Pancreas (tissue), 10 donors: ENCODE results near the gene SLC18A3. TPM values are rescaled to one million over a fixed set of nuclear protein-coding genes. Genes with fewer than 3 reads are reported as not detected.

Experiments
- ATAC-seq, 4 donors: fragments of 200-7000 bp; cut with Tn5 transposase; one replicate each; pipeline versions ENCODE4 v1.8.0 to v1.9.1; 2020; ENCODE audit warnings: mild to moderate bottlenecking in 4 of 4, moderate library complexity in 4 of 4
- DNase-seq, 6 donors: peaks; one replicate each; pipeline ENCODE4 v3.0.0-alpha.2; 2020
- FAIRE-seq: peaks from 2 replicates; lab custom pipeline; 2012; peaks lifted over from hg19 to GRCh38; lab: Jason Lieb, UNC
- H3K27ac ChIP-seq, 4 donors: fragments of 200-600 bp; sonication (generic); 1 replicate in 3 of 4; 2 replicates in 1 of 4; pipeline versions ENCODE4 v1.5.0 to v1.8.0; 2020
- H3K27me3 ChIP-seq, 4 donors: fragments of 200-600 bp; one replicate each; pipeline ENCODE4 v1.8.0; 2021
- H3K36me3 ChIP-seq, 3 donors: fragments of 200-600 bp; sonication (generic) in 1 of 3; one replicate each; pipeline versions ENCODE4 v1.5.0 to v1.8.0; 2020 to 2021
- H3K4me1 ChIP-seq, 3 donors: fragments of 200-600 bp; one replicate each; pipeline ENCODE4 v1.8.0; 2021
- H3K4me3 ChIP-seq, 4 donors: fragments of 200-600 bp; sonication (generic) in 2 of 4; one replicate each; pipeline versions ENCODE4 v1.5.0 to v1.8.0; 2020 to 2021
- H3K9me3 ChIP-seq, 4 donors: fragments of 200-600 bp; one replicate each; pipeline ENCODE4 v1.8.0; 2021
- WGBS, 2 donors: extraction: QIAGEN DNeasy Blood & Tissue Kit; methylation state at CpG; one replicate each; pipeline ENCODE4 v1.1.7; 2013; 5-methylcytosine and 5-hydroxymethylcytosine counted together
- intact Hi-C, 3 donors: fragments of 100-400 bp; cut with DNase I; formaldehyde crosslinking; loops; one replicate each; pipeline versions ENCODE4 v1.11.1 to v1.14.2; 2022
- polyA plus RNA-seq, 2 donors: library from polyadenylated mRNA; stranded (reverse); fragments of 200-250 nt; gene quantifications; one replicate each; pipeline ENCODE4 v1.2.3, GENCODE V29; 2013
- total RNA-seq, 6 donors: library from RNA; stranded (reverse); fragmentation: NEBNext Ultra II Directional in 4 of 6; extraction: Animal tissue kit (Norgen Biotek cat#: 25700) in 4 of 6; gene quantifications; one replicate each; pipeline versions ENCODE4 v1.2.1 to v1.2.4, GENCODE V29; 2021 to 2023
- TF ChIP-seq, protein P1 (sequence below), 4 donors: fragments of 200-600 bp; sonication (generic) in 3 of 4; IDR thresholded peaks; one replicate each; pipeline versions ENCODE4 v1.5.0 to v1.8.0; 2021; ENCODE audit warnings: antibody characterized with exemption in 4 of 4
- donor health status: healthy with polysubstance abuse.
- donor health status: DM: no; HTN: no; CAD: no; lungs with moderate emphysema.
- donor health status: DM: no; HTN: no; CAD: no.
- donor health status: control.
- donor health status: control.
- donor health status: Bipolar disorder and iron deficiency.
- donor health status: DM: yes; HTN: yes; CAD: no.
- donor health status: DM: no; HTN: no; CAD: no.
- donor health status: DM: no; HTN: no; CAD: no.
- donor health status: DM: yes; HTN: yes; CAD: no.

SLC18A3 gene
- total and polyA plus RNA-seq, 8 donors, result 0.09 to 0.47 TPM; not detected in 6

DNA sequence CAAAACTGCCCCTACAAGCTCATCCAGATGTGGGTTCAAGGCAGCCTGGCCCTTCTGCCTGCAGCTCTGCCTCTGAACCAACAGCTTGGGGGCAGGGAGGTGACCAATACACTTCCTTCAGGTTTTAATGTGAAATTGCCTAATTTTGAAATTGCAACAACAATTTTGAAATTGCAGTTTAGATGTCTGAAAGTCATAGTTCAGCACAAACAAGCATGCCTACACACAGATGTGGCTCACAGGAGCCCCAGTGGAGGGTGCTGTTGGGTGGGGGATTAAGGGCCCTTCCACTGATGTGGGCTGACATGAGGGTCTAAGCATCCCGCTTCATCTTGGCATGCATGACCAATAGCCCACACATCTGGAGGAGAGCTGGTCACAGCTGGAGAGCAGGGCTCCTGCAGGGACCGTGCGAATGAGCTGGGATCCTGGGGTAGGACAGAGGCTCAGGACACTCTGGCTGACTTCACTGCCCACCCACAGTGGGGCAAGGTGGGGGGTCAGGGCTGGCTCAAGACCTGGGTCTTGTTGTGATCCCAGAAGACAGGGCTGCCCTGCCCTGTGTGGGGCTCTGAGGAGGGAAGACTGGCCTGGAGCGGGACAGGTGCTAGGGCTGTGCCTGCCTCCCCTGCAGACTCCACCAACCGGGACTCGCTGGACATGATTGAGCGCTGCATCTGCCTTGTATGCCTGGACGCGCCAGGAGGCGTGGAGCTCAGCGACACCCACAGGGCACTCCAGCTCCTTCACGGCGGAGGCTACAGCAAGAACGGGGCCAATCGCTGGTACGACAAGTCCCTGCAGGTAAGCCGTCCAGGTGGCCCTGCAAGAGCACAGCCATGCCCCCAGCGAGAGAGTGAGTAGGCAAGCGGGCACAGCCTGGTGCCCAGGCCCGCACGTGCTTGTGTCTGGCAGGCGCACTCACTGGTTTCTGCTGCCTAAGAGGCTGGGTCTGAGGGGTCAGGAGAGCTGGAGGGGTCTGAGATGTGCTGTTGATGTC is 36.1 kb downstream of the SLC18A3 start:
- Histone ChIP-seq H3K27me3 (no peaks in the 10 kb centered on the region), H3K36me3 (no peaks in the 10 kb centered on the region), H3K27ac (no peak overlapping the region), H3K4me1 (no peaks in the 10 kb centered on the region), H3K9me3 (no peaks in the 10 kb centered on the region), H3K4me3 (no peak overlapping the region)
- whole genome bisulfite sequencing, 2 donors, result 73 to 87% methylated on average over 20 to 22 of the region's 22 CpGs
- intact Hi-C loops, result no loop called here
- DNase-seq, result peak in 1 of 6 donors; percentile 8
- TF ChIP-seq, protein P1, sequence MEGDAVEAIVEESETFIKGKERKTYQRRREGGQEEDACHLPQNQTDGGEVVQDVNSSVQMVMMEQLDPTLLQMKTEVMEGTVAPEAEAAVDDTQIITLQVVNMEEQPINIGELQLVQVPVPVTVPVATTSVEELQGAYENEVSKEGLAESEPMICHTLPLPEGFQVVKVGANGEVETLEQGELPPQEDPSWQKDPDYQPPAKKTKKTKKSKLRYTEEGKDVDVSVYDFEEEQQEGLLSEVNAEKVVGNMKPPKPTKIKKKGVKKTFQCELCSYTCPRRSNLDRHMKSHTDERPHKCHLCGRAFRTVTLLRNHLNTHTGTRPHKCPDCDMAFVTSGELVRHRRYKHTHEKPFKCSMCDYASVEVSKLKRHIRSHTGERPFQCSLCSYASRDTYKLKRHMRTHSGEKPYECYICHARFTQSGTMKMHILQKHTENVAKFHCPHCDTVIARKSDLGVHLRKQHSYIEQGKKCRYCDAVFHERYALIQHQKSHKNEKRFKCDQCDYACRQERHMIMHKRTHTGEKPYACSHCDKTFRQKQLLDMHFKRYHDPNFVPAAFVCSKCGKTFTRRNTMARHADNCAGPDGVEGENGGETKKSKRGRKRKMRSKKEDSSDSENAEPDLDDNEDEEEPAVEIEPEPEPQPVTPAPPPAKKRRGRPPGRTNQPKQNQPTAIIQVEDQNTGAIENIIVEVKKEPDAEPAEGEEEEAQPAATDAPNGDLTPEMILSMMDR (IDR thresholded peaks at IDR 0.05), result no peak
- no peak for ATAC-seq
- FAIRE-seq, result no peak

DNA sequence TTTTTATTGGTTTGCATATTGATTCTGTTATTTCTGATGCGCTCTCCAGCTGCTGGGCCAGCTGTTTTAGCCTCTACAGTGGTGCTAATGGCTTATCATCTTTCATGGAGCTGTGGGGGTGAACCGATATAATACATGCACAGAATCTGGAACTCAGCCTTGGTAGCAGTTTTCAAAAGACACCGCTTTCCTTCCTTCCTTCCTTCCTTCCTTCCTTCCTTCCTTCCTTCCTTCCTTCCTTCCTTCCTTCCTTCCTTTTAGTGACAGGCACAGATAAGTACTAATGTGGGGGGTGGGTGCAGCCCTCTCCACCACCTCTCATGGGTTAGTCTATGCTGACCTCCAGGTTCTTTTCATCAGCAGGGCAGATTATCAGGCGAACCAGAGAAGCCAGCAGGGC is 37.4 kb downstream of the SLC18A3 start:
- Histone ChIP-seq H3K36me3 (no peaks in the 10 kb centered on the region), H3K27ac (no peak overlapping the region), H3K27me3 (no peaks in the 10 kb centered on the region), H3K9me3 (no peaks in the 10 kb centered on the region), H3K4me3 (no peak overlapping the region), H3K4me1 (no peaks in the 10 kb centered on the region)
- intact Hi-C loops, result no loop called here
- DNase-seq (peak in 1 of 6 donors; percentile 3), FAIRE-seq (no peak), ATAC-seq (no peak)
- 68 to 76% methylated on average over 4 of the region's 4 CpGs for WGBS, 2 donors
- TF ChIP-seq, protein P1 (IDR thresholded peaks at IDR 0.05), result no peak

DNA sequence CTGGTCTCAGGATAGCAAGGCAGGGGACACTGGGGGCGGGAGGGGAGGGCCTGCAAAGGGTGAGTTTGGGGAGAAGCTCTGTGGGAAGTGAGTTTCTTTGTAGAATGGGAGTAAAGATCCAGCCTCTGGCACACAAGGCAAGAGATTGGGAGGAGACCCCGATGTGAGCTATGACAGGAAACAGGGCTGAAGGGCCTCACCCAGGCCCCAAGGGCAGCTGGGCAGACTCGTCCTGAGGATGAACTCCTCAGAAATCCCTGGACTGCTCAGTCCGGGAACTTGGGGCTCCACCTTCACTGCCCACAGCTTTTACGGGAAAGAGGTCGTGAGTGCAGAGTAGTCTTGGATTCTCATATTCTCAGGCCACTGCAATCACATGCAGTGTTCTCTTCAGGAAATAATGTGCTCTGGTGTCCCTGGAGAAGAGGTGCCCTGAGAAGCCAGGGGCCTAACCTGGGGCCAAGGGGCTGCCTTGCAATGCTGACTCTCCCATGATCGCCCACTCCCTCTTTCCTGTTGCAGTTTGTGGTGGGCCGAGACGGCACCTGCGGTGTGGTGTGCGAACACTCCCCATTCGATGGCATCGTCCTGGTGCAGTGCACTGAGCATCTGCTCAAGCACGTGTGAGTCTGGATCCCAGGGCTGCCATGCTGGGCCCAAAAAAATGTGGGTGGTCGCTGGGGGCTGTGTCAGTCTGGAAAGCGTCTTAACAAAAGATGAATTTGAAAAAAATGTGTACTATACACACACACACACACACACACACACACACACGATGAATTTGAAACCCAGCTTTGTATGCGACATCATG is 38.1 kb downstream of the SLC18A3 start:
- intact Hi-C loops, result no loop called here
- 63 to 64% methylated on average over 18 of the region's 18 CpGs for WGBS, 2 donors
- no peaks in the 10 kb centered on the region for H3K27me3 ChIP-seq
- H3K36me3 ChIP-seq, result no peaks in the 10 kb centered on the region
- H3K27ac ChIP-seq, result no peak overlapping the region
- FAIRE-seq (no peak), DNase-seq (peak in 1 of 6 donors; percentile 5), ATAC-seq (no peak)
- no peaks in the 10 kb centered on the region for H3K4me1 ChIP-seq
- no peak overlapping the region for H3K4me3 ChIP-seq
- TF ChIP-seq, protein P1 (IDR thresholded peaks at IDR 0.05), result no peak
- no peaks in the 10 kb centered on the region for H3K9me3 ChIP-seq

DNA sequence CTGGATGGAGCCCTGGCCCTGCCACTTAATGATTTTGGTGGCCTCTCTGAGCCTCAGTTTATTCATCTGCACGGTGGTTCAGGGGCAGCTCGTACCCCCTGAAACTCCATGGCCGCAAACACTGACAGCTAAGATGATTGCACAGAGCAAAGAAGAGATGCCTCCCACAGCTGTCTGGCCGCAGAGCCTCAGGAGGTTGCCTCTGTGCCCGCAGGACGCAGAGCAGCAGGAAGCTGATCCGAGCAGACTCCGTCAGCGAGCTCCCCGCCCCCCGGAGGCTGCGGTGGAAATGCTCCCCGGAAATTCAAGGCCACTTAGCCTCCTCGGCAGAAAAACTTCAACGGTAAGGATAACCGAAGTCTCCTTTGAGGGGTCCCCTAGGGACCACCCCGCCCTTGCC is 39.2 kb downstream of the SLC18A3 start:
- Histone ChIP-seq H3K4me3 (no peak overlapping the region), H3K4me1 (no peaks in the 10 kb centered on the region), H3K9me3 (no peaks in the 10 kb centered on the region), H3K27me3 (no peaks in the 10 kb centered on the region), H3K27ac (no peak overlapping the region), H3K36me3 (no peaks in the 10 kb centered on the region)
- 14 to 21% methylated on average over 17 of the region's 17 CpGs for WGBS, 2 donors
- no peak for FAIRE-seq
- intact Hi-C loops, result no loop called here
- no peak for ATAC-seq
- TF ChIP-seq, protein P1 (IDR thresholded peaks at IDR 0.05), result no peak
- peak in 1 of 6 donors; percentile 1 for DNase-seq
